WTC11 (cell line): ENCODE data around the gene AOX1.

Experiments
- ATF1 ChIP-seq: sonication (generic); formaldehyde crosslinking; IDR thresholded peaks from 2 replicates; pipeline ENCODE4 v1.8.1; 2023; ENCODE audit warnings: mild to moderate bottlenecking, moderate library complexity, missing genetic modification reagents
- CREB1 ChIP-seq: sonication (generic); formaldehyde crosslinking; IDR thresholded peaks from 2 replicates; pipeline ENCODE4 v1.8.0; 2023; ENCODE audit warnings: mild to moderate bottlenecking, missing genetic modification reagents
- KAT7 ChIP-seq: sonication (generic); formaldehyde crosslinking; IDR thresholded peaks from 2 replicates; pipeline ENCODE4 v1.8.1; 2023; ENCODE audit warnings: missing genetic modification reagents, mild to moderate bottlenecking, borderline replicate concordance
- NR1H2 ChIP-seq: sonication (generic); formaldehyde crosslinking; IDR thresholded peaks from 2 replicates; pipeline ENCODE4 v1.9.0; 2021; ENCODE audit warnings: mild to moderate bottlenecking, moderate library complexity, missing genetic modification reagents
- TF ChIP-seq, protein P1 (sequence below): sonication (generic); formaldehyde crosslinking; IDR thresholded peaks from 2 replicates; pipeline ENCODE4 v1.8.0; 2022; ENCODE audit warnings: mild to moderate bottlenecking, missing genetic modification reagents
- TF ChIP-seq, protein P2 (sequence below): fragments of 200-600 bp; IDR thresholded peaks from 2 replicates; pipeline ENCODE4 v1.8.0; 2022; ENCODE audit warnings: antibody characterized with exemption
- TF ChIP-seq, protein P3 (sequence below): sonication (generic); formaldehyde crosslinking; IDR thresholded peaks from 2 replicates; pipeline ENCODE4 v1.8.0; 2023; ENCODE audit warnings: missing genetic modification reagents
- TF ChIP-seq, protein P4 (sequence below): sonication (generic); formaldehyde crosslinking; IDR thresholded peaks from 2 replicates; pipeline ENCODE4 v1.8.1; 2022; ENCODE audit warnings: low read depth, missing genetic modification reagents, borderline replicate concordance
- TF ChIP-seq, protein P5 (sequence below): fragments of 250-450 bp; sonication (Bioruptor Pico); IDR thresholded peaks from 2 replicates; pipeline ENCODE4 v2.1.2; 2022; ENCODE audit warnings: mild to moderate bottlenecking, moderate library complexity

DNA sequence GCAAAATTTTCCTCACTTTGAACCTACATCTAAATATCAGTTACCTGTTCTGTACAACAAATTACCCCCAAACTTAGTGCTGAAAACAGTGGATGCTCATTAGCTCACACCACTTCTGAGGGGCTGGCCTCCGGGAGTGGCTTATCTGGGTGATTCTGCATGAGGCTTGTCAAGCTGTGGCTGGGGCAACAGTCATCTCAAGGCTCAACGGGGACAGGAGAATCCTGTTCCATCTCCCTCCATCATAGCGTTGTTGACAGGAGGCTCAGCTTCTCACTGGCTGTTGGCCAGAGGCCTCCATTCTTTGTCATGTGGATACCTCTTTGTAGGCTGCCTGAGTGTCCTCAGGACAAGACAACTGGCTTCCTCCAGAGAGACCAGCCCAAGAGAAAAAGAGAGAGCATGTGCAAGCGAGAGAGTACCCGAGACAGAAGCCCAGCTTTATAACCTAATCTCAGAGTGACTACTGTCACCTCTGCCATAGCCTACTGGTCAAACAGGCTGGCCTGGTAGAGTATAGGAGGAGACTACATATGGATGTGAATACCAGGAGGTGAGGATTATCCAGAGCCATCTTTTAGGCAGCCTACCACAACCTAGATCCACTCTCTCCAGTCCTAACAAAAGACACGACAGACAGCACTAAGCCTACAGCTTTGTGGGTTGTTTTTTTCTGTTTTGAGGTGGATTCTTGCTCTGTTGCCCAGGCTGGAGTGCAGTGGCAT is 79.1 kb downstream of the AOX1 start:
- no peak for TF ChIP-seq KAT7
- no peak for TF ChIP-seq NR1H2 (CRISPR knock-in tag)
- TF ChIP-seq, protein P1, sequence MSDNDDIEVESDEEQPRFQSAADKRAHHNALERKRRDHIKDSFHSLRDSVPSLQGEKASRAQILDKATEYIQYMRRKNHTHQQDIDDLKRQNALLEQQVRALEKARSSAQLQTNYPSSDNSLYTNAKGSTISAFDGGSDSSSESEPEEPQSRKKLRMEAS (CRISPR knock-in tag): no peak
- TF ChIP-seq, protein P2, sequence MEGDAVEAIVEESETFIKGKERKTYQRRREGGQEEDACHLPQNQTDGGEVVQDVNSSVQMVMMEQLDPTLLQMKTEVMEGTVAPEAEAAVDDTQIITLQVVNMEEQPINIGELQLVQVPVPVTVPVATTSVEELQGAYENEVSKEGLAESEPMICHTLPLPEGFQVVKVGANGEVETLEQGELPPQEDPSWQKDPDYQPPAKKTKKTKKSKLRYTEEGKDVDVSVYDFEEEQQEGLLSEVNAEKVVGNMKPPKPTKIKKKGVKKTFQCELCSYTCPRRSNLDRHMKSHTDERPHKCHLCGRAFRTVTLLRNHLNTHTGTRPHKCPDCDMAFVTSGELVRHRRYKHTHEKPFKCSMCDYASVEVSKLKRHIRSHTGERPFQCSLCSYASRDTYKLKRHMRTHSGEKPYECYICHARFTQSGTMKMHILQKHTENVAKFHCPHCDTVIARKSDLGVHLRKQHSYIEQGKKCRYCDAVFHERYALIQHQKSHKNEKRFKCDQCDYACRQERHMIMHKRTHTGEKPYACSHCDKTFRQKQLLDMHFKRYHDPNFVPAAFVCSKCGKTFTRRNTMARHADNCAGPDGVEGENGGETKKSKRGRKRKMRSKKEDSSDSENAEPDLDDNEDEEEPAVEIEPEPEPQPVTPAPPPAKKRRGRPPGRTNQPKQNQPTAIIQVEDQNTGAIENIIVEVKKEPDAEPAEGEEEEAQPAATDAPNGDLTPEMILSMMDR: no peak
- TF ChIP-seq, protein P3, sequence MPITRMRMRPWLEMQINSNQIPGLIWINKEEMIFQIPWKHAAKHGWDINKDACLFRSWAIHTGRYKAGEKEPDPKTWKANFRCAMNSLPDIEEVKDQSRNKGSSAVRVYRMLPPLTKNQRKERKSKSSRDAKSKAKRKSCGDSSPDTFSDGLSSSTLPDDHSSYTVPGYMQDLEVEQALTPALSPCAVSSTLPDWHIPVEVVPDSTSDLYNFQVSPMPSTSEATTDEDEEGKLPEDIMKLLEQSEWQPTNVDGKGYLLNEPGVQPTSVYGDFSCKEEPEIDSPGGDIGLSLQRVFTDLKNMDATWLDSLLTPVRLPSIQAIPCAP: no peak
- TF ChIP-seq, protein P4, sequence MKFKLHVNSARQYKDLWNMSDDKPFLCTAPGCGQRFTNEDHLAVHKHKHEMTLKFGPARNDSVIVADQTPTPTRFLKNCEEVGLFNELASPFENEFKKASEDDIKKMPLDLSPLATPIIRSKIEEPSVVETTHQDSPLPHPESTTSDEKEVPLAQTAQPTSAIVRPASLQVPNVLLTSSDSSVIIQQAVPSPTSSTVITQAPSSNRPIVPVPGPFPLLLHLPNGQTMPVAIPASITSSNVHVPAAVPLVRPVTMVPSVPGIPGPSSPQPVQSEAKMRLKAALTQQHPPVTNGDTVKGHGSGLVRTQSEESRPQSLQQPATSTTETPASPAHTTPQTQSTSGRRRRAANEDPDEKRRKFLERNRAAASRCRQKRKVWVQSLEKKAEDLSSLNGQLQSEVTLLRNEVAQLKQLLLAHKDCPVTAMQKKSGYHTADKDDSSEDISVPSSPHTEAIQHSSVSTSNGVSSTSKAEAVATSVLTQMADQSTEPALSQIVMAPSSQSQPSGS (CRISPR knock-in tag): no peak
- TF ChIP-seq, protein P5, sequence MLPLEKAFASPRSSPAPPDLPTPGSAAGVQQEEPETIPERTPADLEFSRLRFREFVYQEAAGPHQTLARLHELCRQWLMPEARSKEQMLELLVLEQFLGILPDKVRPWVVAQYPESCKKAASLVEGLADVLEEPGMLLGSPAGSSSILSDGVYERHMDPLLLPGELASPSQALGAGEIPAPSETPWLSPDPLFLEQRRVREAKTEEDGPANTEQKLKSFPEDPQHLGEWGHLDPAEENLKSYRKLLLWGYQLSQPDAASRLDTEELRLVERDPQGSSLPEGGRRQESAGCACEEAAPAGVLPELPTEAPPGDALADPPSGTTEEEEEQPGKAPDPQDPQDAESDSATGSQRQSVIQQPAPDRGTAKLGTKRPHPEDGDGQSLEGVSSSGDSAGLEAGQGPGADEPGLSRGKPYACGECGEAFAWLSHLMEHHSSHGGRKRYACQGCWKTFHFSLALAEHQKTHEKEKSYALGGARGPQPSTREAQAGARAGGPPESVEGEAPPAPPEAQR (CRISPR knock-in tag): no peak
- no peak for TF ChIP-seq CREB1 (CRISPR knock-in tag)
- TF ChIP-seq ATF1 (CRISPR knock-in tag): no peak
